Liver (tissue), 3 donors: ENCODE results near the gene LYVE1.

Experiments used
- FOXA2 ChIP-seq: IDR thresholded peaks from 2 replicates; pipeline ENCODE4 v1.6.1; 2016; ENCODE audit warnings: antibody characterized with exemption
- GABPA ChIP-seq, 2 donors: IDR thresholded peaks in 1 of 2; conservative IDR thresholded peaks in 1 of 2; 2 replicates each; pipeline ENCODE4 v1.6.1; 2016; ENCODE audit warnings: antibody characterized with exemption in 2 of 2, mild to moderate bottlenecking in 1 of 2, moderate library complexity in 1 of 2
- HNF4A ChIP-seq, 2 donors: conservative IDR thresholded peaks; 2 replicates each; pipeline ENCODE4 v1.6.1; 2016; ENCODE audit warnings: antibody characterized with exemption in 2 of 2, mild to moderate bottlenecking in 2 of 2
- JUND ChIP-seq, 2 donors: IDR thresholded peaks; 2 replicates each; pipeline ENCODE4 v1.6.1; 2016; ENCODE audit warnings: antibody characterized with exemption in 2 of 2
- RXRA ChIP-seq, 2 donors: IDR thresholded peaks; 2 replicates each; pipeline ENCODE4 v1.6.1; 2017 to 2018; ENCODE audit warnings: antibody characterized with exemption in 2 of 2, mild to moderate bottlenecking in 1 of 2
- TAF1 ChIP-seq: conservative IDR thresholded peaks from 2 replicates; pipeline ENCODE4 v1.6.1; 2016; ENCODE audit warnings: antibody characterized with exemption, mild to moderate bottlenecking
- YY1 ChIP-seq: IDR thresholded peaks from 2 replicates; pipeline ENCODE4 v1.6.1; 2016; ENCODE audit warnings: antibody characterized with exemption, mild to moderate bottlenecking
- TF ChIP-seq, protein P1 (sequence below): fragments of 150-350 bp; IDR thresholded peaks from 2 replicates; pipeline ENCODE4 v1.5.1; 2017; ENCODE audit warnings: improper control_type of control experiment, low read depth, low read length; ENCODE audit not compliant: missing input control
- TF ChIP-seq, protein P2 (sequence below): IDR thresholded peaks from 2 replicates; pipeline ENCODE4 v1.6.1; 2016; ENCODE audit warnings: antibody characterized with exemption
- TF ChIP-seq, protein P3 (sequence below): IDR thresholded peaks from 2 replicates; pipeline ENCODE4 v1.6.1; 2016; ENCODE audit warnings: antibody characterized with exemption, mild to moderate bottlenecking
- TF ChIP-seq, protein P4 (sequence below): IDR thresholded peaks from 2 replicates; pipeline ENCODE4 v1.6.1; 2016; ENCODE audit warnings: antibody characterized with exemption
- donor health status: healthy.
- donor health status: healthy.

DNA sequence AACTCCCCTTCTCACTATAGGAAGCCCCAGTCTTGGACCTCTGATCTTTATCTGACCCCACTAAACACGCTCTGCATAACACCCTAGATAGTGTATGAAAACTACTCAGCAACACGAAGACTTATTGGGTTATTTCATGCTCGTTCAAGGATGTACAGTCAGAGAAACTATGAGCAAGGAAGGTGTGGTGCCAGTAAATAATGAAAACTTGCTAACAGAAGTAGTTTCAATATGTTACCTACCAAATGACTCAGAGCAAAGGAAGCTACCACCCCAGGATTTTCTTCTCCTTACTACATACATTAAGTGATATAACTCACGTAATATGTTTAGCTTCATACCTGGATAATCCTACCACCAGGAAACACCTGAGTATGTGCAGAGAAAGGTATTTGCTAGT, 25.9 kb upstream of the LYVE1 start:
- TF ChIP-seq, protein P1, sequence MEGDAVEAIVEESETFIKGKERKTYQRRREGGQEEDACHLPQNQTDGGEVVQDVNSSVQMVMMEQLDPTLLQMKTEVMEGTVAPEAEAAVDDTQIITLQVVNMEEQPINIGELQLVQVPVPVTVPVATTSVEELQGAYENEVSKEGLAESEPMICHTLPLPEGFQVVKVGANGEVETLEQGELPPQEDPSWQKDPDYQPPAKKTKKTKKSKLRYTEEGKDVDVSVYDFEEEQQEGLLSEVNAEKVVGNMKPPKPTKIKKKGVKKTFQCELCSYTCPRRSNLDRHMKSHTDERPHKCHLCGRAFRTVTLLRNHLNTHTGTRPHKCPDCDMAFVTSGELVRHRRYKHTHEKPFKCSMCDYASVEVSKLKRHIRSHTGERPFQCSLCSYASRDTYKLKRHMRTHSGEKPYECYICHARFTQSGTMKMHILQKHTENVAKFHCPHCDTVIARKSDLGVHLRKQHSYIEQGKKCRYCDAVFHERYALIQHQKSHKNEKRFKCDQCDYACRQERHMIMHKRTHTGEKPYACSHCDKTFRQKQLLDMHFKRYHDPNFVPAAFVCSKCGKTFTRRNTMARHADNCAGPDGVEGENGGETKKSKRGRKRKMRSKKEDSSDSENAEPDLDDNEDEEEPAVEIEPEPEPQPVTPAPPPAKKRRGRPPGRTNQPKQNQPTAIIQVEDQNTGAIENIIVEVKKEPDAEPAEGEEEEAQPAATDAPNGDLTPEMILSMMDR = no peak
- TF ChIP-seq RXRA (IDR thresholded peaks at IDR 0.05) (no peak), YY1 (no peak), TAF1 (no peak), JUND (IDR thresholded peaks at IDR 0.05) (no peak), FOXA2 (no peak), GABPA (IDR thresholded peaks at IDR 0.05 in 1 of 2, conservative IDR thresholded peaks at IDR 0.05 in 1 of 2) (no peak), HNF4A (conservative IDR thresholded peaks at IDR 0.05) (no peak)
- TF ChIP-seq, protein P2, sequence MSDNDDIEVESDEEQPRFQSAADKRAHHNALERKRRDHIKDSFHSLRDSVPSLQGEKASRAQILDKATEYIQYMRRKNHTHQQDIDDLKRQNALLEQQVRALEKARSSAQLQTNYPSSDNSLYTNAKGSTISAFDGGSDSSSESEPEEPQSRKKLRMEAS = no peak
- TF ChIP-seq, protein P3, sequence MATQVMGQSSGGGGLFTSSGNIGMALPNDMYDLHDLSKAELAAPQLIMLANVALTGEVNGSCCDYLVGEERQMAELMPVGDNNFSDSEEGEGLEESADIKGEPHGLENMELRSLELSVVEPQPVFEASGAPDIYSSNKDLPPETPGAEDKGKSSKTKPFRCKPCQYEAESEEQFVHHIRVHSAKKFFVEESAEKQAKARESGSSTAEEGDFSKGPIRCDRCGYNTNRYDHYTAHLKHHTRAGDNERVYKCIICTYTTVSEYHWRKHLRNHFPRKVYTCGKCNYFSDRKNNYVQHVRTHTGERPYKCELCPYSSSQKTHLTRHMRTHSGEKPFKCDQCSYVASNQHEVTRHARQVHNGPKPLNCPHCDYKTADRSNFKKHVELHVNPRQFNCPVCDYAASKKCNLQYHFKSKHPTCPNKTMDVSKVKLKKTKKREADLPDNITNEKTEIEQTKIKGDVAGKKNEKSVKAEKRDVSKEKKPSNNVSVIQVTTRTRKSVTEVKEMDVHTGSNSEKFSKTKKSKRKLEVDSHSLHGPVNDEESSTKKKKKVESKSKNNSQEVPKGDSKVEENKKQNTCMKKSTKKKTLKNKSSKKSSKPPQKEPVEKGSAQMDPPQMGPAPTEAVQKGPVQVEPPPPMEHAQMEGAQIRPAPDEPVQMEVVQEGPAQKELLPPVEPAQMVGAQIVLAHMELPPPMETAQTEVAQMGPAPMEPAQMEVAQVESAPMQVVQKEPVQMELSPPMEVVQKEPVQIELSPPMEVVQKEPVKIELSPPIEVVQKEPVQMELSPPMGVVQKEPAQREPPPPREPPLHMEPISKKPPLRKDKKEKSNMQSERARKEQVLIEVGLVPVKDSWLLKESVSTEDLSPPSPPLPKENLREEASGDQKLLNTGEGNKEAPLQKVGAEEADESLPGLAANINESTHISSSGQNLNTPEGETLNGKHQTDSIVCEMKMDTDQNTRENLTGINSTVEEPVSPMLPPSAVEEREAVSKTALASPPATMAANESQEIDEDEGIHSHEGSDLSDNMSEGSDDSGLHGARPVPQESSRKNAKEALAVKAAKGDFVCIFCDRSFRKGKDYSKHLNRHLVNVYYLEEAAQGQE = no peak
- TF ChIP-seq, protein P4, sequence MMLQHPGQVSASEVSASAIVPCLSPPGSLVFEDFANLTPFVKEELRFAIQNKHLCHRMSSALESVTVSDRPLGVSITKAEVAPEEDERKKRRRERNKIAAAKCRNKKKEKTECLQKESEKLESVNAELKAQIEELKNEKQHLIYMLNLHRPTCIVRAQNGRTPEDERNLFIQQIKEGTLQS = no peak
